Right lobe of liver (tissue), 6 donors: Measurements from ENCODE around the gene ZNF260. TPM values are rescaled to one million over a fixed set of nuclear protein-coding genes. Genes with fewer than 3 reads are reported as not detected.

Experiments used
- ATAC-seq, 4 donors: fragments of 200-7000 bp; cut with Tn5 transposase; one replicate each; pipeline ENCODE4 v1.9.1; 2020; ENCODE audit warnings: mild to moderate bottlenecking in 4 of 4, moderate library complexity in 4 of 4
- DNase-seq, 3 donors: peaks; one replicate each; pipeline ENCODE4 v3.0.0-alpha.2; 2020
- H3K27ac ChIP-seq, 3 donors: fragments of 200-600 bp; one replicate each; pipeline ENCODE4 v1.8.0; 2022
- H3K27me3 ChIP-seq, 2 donors: fragments of 200-600 bp; one replicate each; pipeline ENCODE4 v1.8.0; 2022
- H3K36me3 ChIP-seq, 4 donors: fragments of 200-600 bp; sonication (generic) in 1 of 4; one replicate each; pipeline versions ENCODE4 v1.5.1 to v1.8.0; 2017 to 2022; ENCODE audit warnings: control low read depth in 1 of 4
- H3K4me1 ChIP-seq, 4 donors: fragments of 200-600 bp; sonication (generic) in 1 of 4; one replicate each; pipeline versions ENCODE4 v1.5.1 to v1.8.0; 2017 to 2022; ENCODE audit warnings: control low read depth in 1 of 4
- H3K4me3 ChIP-seq, 3 donors: fragments of 200-600 bp; one replicate each; pipeline ENCODE4 v1.8.0; 2022
- H3K9me3 ChIP-seq, 4 donors: fragments of 200-600 bp; sonication (generic) in 1 of 4; one replicate each; pipeline versions ENCODE4 v1.5.1 to v1.8.0; 2017 to 2022; ENCODE audit warnings: control low read depth in 1 of 4
- CTCF ChIP-seq, 4 donors: fragments of 200-600 bp in 3 of 4; fragments of 450-650 bp in 1 of 4; IDR thresholded peaks; one replicate each; pipeline versions ENCODE4 v1.5.1 to v1.8.0; 2016 to 2022; ENCODE audit warnings: antibody characterized with exemption in 4 of 4, mild to moderate bottlenecking in 2 of 4
- POLR2A ChIP-seq: fragments of 450-650 bp; IDR thresholded peaks from one replicate; pipeline ENCODE4 v1.6.1; 2017; ENCODE audit warnings: antibody characterized with exemption, mild to moderate bottlenecking
- WGBS: methylation state at CpG from one replicate; pipeline ENCODE4 v1.1.6; 2018; ENCODE audit warnings: low coverage, low lambda C conversion rate; ENCODE audit not compliant: insufficient coverage; ENCODE audit errors: missing lambda C conversion rate; 5-methylcytosine and 5-hydroxymethylcytosine counted together
- intact Hi-C, 2 donors: fragments of 100-400 bp; cut with DNase I; formaldehyde crosslinking; loops; one replicate each; pipeline versions ENCODE4 v1.11.2 to v1.14.1; 2022
- total RNA-seq, 6 experiments: library from RNA; depleted of rRNA in 2 of 6; stranded (reverse); fragments of >200 nt in 2 of 6; fragmentation: NEBNext Ultra II Directional in 3 of 6; extraction: Animal tissue kit (Norgen Biotek cat#: 25700) in 3 of 6; gene quantifications; one replicate each; pipeline versions ENCODE4 v1.1.0 to v1.2.4, GENCODE V29; 2016 to 2023
- donor health status: DM: no; HTN: yes; CAD: no.
- donor health status: DM: no; HTN: no; CAD: no.
- donor health status: DM: no; HTN: no; CAD: no.
- donor health status: DM: no; HTN: yes; CAD: no.
- donor health status: DM: no; HTN: yes; CAD: no.

The ZNF260 gene
- total RNA-seq, 6 experiments from 2014 or later: 2.8 to 5.2 (median 4.2) TPM

GRCh38 chr19:36489118-36489919 lies 38.8 kb downstream of the ZNF260 start, which contains the start of gene ZNF566:
Gene ZNF566, minus strand, starts transcription at chr19:36489561. Its CDS starts 13,004 bp downstream, at chr19:36476557.
- H3K4me3 ChIP-seq: peak within 1 kb of the TSS; percentile 54 to 91 (median 74)
- peak within 1 kb of the TSS; percentile 82 to 93 (median 92) for H3K27ac ChIP-seq
- H3K9me3 ChIP-seq: no peaks in the 10 kb centered on the region
- TF ChIP-seq CTCF (IDR thresholded peaks at IDR 0.05) (peak in 1 of 4 donors; percentile 9), POLR2A (peak; percentile 73)
- H3K27me3 ChIP-seq: no peaks in the 10 kb centered on the region
- intact Hi-C loops: no loop called here
- 0% methylated on average over 17 of the region's 53 CpGs for WGBS
- H3K36me3 ChIP-seq: no peaks in the 10 kb centered on the region
- peak; percentile 88 to 94 (median 94) for DNase-seq
- peak; percentile 95 to 97 (median 96) for ATAC-seq
- H3K4me1 ChIP-seq: peaks cover 0 to 3% (median 0%) of the 10 kb centered on the region in 4 donors

- no peak for DNase-seq
- Histone ChIP-seq H3K9me3 (no peaks in the 10 kb centered on the region), H3K4me1 (peaks cover 0 to 3% (median 0%) of the 10 kb centered on the region in 4 donors), H3K27me3 (no peaks in the 10 kb centered on the region), H3K4me3 (peak overlapping the region; percentile 54 to 91 (median 74)), H3K27ac (peak overlapping the region; percentile 82 to 93 (median 92)), H3K36me3 (no peaks in the 10 kb centered on the region)
- intact Hi-C loops: no loop called here
- ATAC-seq: peak in 3 of 4 donors; percentile 15 to 25 (median 20)
- WGBS: 0% methylated on average over 2 of the region's 11 CpGs
- TF ChIP-seq CTCF (IDR thresholded peaks at IDR 0.05) (no peak), POLR2A (no peak)
Observed at GRCh38 chr19:36488846-36489117, 39.3 kb downstream of the ZNF260 start.

- H3K36me3 ChIP-seq: no peaks in the 10 kb centered on the region
- TF ChIP-seq CTCF (IDR thresholded peaks at IDR 0.05) (no peak), POLR2A (no peak)
- ATAC-seq: no peak
Observed at GRCh38 chr19:36488118-36488845, 39.8 kb downstream of the ZNF260 start.

GRCh38 chr19:36483653-36484052 lies 44.4 kb downstream of the ZNF260 start:
- Histone ChIP-seq H3K27me3 (no peaks in the 10 kb centered on the region), H3K36me3 (no peaks in the 10 kb centered on the region), H3K9me3 (peaks cover 0 to 13% (median 3%) of the 10 kb centered on the region in 4 donors), H3K27ac (no peak overlapping the region), H3K4me3 (no peak overlapping the region), H3K4me1 (no peaks in the 10 kb centered on the region)
- ATAC-seq: no peak
- TF ChIP-seq CTCF (IDR thresholded peaks at IDR 0.05) (no peak), POLR2A (no peak)
- no peak for DNase-seq
- WGBS: 95% methylated on average over 5 of the region's 6 CpGs
- intact Hi-C loops: no loop called here

More at GRCh38 chr19:36488118-36488845, 39.8 kb downstream of the ZNF260 start:
- Histone ChIP-seq H3K27ac (peak overlapping the region in 1 of 3 donors; percentile 93), H3K9me3 (no peaks in the 10 kb centered on the region), H3K4me1 (peaks cover 0 to 3% (median 0%) of the 10 kb centered on the region in 4 donors), H3K27me3 (no peaks in the 10 kb centered on the region), H3K4me3 (peak overlapping the region; percentile 54 to 91 (median 74))
- DNase-seq: no peak
- intact Hi-C loops: no loop called here
- WGBS: 47% methylated on average over 7 of the region's 9 CpGs
